Measurements from ENCODE around the gene HSD11B1. TPM values are rescaled to one million over a fixed set of nuclear protein-coding genes. Genes with fewer than 3 reads are reported as not detected.

The HSD11B1 gene
- total and polyA plus RNA-seq, 12 donors = 0.17 to 29.6 (median 8.6) TPM

DNA sequence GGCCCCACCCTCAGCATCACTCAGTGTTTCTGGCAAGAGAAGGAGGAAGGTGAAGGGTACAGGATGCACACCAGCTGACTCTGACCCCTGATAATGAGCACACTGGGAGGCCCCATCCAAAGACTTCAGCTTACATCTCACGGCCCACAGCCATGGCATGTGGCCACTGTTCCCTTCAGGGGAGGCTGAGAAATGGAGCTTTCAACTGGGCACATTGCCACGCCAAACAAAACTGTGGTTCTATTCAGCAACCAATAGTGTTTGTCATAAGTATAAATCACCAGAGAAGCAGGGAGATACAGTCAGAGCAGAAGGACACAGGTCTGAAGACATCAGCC, 38.5 kb downstream of the HSD11B1 start:
- Histone ChIP-seq H3K27ac (peak overlapping the region in 1 of 5 donors; percentile 65), H3K4me1 (replicated peaks in 1 of 2) (peaks cover 0 to 5% of the 10 kb centered on the region in 2 donors), H3K4me3 (no peak overlapping the region), H3K9me3 (replicated peaks in 1 of 3) (no peaks in the 10 kb centered on the region), H3K36me3 (replicated peaks in 1 of 2) (no peaks in the 10 kb centered on the region), H3K27me3 (no peaks in the 10 kb centered on the region)
- intact Hi-C loops (cut with DNase I) = loop anchor here in 1 of 2 donors (10.0 kb wide), 2 partner anchors 48 to 118 kb away; no protein-coding TSS in a partner anchor
- TF ChIP-seq POLR2A (IDR thresholded peaks at IDR 0.05) = no peak
- TF ChIP-seq, protein P1, sequence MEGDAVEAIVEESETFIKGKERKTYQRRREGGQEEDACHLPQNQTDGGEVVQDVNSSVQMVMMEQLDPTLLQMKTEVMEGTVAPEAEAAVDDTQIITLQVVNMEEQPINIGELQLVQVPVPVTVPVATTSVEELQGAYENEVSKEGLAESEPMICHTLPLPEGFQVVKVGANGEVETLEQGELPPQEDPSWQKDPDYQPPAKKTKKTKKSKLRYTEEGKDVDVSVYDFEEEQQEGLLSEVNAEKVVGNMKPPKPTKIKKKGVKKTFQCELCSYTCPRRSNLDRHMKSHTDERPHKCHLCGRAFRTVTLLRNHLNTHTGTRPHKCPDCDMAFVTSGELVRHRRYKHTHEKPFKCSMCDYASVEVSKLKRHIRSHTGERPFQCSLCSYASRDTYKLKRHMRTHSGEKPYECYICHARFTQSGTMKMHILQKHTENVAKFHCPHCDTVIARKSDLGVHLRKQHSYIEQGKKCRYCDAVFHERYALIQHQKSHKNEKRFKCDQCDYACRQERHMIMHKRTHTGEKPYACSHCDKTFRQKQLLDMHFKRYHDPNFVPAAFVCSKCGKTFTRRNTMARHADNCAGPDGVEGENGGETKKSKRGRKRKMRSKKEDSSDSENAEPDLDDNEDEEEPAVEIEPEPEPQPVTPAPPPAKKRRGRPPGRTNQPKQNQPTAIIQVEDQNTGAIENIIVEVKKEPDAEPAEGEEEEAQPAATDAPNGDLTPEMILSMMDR (IDR thresholded peaks at IDR 0.05) = no peak
- DNase-seq = peak in 6 of 7 donors; percentile 27 to 69 (median 56)
- 33 to 57% (median 55%) methylated on average over 2 of the region's 2 CpGs for WGBS, 4 donors

DNA sequence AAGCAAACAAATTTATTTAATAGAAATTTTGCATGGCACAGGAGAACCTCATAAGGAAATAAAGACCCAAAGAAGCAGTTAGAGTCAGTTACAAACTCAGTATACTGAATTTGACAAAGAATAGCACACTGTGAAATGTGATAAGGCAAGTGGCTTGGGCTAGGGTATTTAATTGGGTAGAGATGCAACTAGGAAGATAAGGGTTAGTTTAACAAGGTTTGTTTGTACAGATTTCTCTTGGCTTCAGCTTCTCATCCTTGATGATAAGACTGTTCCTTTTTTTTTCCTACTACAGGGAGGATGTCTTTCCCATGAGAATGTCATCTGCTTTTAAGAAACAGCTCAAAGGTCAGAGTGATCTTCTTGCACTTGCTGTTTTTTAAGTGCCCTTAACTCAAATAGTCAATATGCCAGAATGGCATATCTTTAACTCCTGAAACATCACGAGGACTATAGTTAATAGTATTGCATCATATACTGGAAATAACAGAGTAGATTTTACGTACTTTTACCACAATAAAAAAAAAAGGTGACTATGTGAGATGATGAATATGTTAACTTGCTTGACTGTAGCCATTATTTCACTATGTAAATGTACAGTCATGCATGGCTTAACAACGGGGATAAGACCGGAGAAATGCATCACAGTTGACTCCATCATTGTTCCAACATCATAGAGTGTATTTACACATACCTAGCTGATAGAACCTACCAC, 42.0 kb downstream of the HSD11B1 start:
- Histone ChIP-seq H3K4me1 (replicated peaks in 1 of 2) (peaks cover 0 to 5% of the 10 kb centered on the region in 2 donors), H3K4me3 (no peak overlapping the region), H3K36me3 (replicated peaks in 1 of 2) (no peaks in the 10 kb centered on the region), H3K27ac (no peak overlapping the region), H3K9me3 (replicated peaks in 1 of 3) (no peaks in the 10 kb centered on the region), H3K27me3 (no peaks in the 10 kb centered on the region)
- TF ChIP-seq, protein P1 (IDR thresholded peaks at IDR 0.05) = no peak
- no peak for TF ChIP-seq POLR2A (IDR thresholded peaks at IDR 0.05)
- DNase-seq = no peak
- intact Hi-C loops (cut with DNase I) = loop anchor here in 1 of 2 donors (5.0 to 10.0 kb wide), 3 partner anchors 52 to 169 kb away; no protein-coding TSS in a partner anchor
- WGBS, 4 donors = 65 to 74% (median 68%) methylated on average over 4 of the region's 4 CpGs

DNA sequence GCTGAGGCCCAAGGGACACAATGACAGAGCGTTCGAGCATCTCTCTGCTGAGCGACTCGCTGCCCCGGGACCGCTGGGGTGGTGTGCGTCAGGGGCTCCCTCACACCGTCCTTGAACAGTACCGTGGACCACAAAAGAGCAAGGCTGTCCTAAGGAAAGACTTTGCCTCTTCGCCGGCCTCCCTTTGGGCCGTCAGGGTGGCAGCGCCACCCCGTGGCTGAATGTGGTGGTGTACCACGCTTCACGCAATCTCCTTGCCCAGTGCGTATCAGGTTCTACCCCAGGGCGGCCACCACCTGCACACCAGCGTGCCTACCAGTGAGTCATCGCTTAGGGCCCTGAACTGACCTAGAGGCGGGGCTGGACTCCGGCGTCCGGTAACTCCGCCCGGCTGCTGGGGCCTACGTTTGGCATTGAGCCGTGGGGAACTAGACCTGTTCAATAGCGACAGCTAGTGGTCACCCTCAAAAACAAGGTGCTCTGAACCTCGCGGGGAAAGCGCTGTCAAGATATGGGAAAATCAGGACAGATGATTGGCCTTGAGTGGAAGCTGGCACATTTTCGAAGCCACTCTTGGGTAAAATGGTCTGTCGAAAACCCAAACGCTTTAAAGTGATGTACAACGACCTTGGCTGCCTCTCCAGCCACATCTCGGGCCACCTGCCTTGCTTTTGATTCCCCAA, 43.1 kb downstream of the HSD11B1 start:
- TF ChIP-seq, protein P1 (IDR thresholded peaks at IDR 0.05) = peak; percentile 89 to 100 (median 98)
- TF ChIP-seq POLR2A (IDR thresholded peaks at IDR 0.05) = no peak
- H3K36me3 ChIP-seq (replicated peaks in 1 of 2) = no peaks in the 10 kb centered on the region
- H3K4me1 ChIP-seq (replicated peaks in 1 of 2) = peaks cover 0 to 5% of the 10 kb centered on the region in 2 donors
- intact Hi-C loops (cut with DNase I) = loop anchor here in 1 of 2 donors (5.0 to 10.0 kb wide), 3 partner anchors 53 to 170 kb away; no protein-coding TSS in a partner anchor
- H3K27ac ChIP-seq = peak overlapping the region in 2 of 5 donors; percentile 38 to 39
- H3K27me3 ChIP-seq = no peaks in the 10 kb centered on the region
- DNase-seq = peak; percentile 94 to 99 (median 99)
- H3K9me3 ChIP-seq (replicated peaks in 1 of 3) = no peaks in the 10 kb centered on the region
- WGBS, 4 donors = 4 to 10% (median 7%) methylated on average over 19 to 37 of the region's 37 CpGs
- H3K4me3 ChIP-seq = peak overlapping the region in 1 of 4 donors; percentile 21

DNA sequence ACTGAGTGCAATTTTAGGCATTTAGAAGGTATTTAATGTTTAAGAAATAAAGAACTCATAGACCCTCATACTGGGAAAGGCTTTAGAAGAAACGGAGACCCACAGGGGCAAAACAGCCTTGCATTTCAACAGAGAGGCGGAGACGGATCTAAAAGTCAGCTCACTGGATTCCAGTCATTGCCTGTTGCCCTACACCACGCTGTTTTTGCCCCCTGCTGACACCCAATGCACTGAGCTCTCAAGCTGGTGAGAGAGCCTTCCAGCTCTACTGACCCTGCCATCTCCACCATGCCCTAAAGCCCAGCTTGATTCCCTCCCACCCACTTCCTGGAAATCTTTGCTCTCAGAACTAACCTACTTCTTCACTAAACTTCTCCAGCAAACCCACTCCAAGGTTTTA, 44.0 kb downstream of the HSD11B1 start:
- H3K9me3 ChIP-seq (replicated peaks in 1 of 3) = no peaks in the 10 kb centered on the region
- H3K36me3 ChIP-seq (replicated peaks in 1 of 2) = no peaks in the 10 kb centered on the region
- peaks cover 0 to 5% of the 10 kb centered on the region in 2 donors for H3K4me1 ChIP-seq (replicated peaks in 1 of 2)
- TF ChIP-seq, protein P1 (IDR thresholded peaks at IDR 0.05) = no peak
- no peak for TF ChIP-seq POLR2A (IDR thresholded peaks at IDR 0.05)
- intact Hi-C loops (cut with DNase I) = loop anchor here in 1 of 2 donors (5.0 to 10.0 kb wide), 3 partner anchors 54 to 171 kb away; no protein-coding TSS in a partner anchor
- DNase-seq = no peak
- H3K27me3 ChIP-seq = no peaks in the 10 kb centered on the region
- 70 to 84% (median 81%) methylated on average over 4 of the region's 4 CpGs for WGBS, 4 donors
- no peak overlapping the region for H3K27ac ChIP-seq
- H3K4me3 ChIP-seq = no peak overlapping the region
